GM12878 (cell line): ENCODE results near the gene POLR3F. TPM values are rescaled to one million over a fixed set of nuclear protein-coding genes. Genes with fewer than 3 reads are reported as not detected.

Experiments used
- ATAC-seq: fragments of 200-7000 bp; cut with Tn5 transposase; 3 replicates; pipeline ENCODE4 v1.9.1; 2020; ENCODE audit warnings: mild to moderate bottlenecking, moderate library complexity
- BruUV-seq: library from RNA; stranded (reverse); fragments of 400-500 nt; replicated peaks from 2 replicates; lab custom pipeline; 2021; lab: Mats Ljungman, UMichigan
- CTCF ChIA-PET: fragments of 300-600 bp; sonication (Branson Sonifier 250); formaldehyde crosslinking; extraction: SDS; loops from one replicate; lab custom pipeline; 2021; ENCODE audit warnings: inconsistent platforms; lab: Yijun Ruan, JAX
- POLR2A ChIA-PET: fragments of 350-600 bp; formaldehyde crosslinking; extraction: SDS; loops from one replicate; lab custom pipeline; 2021; ENCODE audit warnings: inconsistent platforms; lab: Charles Lee
- RAD21 ChIA-PET: fragments of 300-600 bp; sonication (Branson Sonifier 250); formaldehyde crosslinking; loops from one replicate; lab custom pipeline; 2023; ENCODE audit warnings: antibody characterized with exemption; ENCODE audit not compliant: unreplicated experiment; lab: Charles Lee
- SMC1A ChIA-PET: fragments of 300-600 bp; sonication (Branson Sonifier 250); formaldehyde crosslinking; loops from one replicate; lab custom pipeline; 2023; ENCODE audit not compliant: unreplicated experiment, uncharacterized antibody; lab: Charles Lee
- DNase-seq: peaks from one replicate; pipeline ENCODE4 v3.0.0-alpha.2; 2011; ENCODE audit warnings: low read depth, low spot score
- FAIRE-seq: peaks from 3 replicates; lab custom pipeline; 2011; peaks lifted over from hg19 to GRCh38; lab: Jason Lieb, UNC
- H2AFZ ChIP-seq: 2 replicates; pipeline ENCODE4 v1.6.0; 2011; ENCODE audit warnings: low read depth, low read length, control low read depth; ENCODE audit not compliant: control insufficient read depth
- H3K27ac ChIP-seq: 2 replicates; pipeline ENCODE4 v1.5.1; 2011; ENCODE audit warnings: control low read depth; ENCODE audit not compliant: control insufficient read depth, insufficient read depth
- H3K27me3 ChIP-seq, 2 experiments: replicated peaks in 1 of 2; 2 replicates each; pipeline versions ENCODE4 v1.6.0 to v1.6.1; 2011; ENCODE audit warnings: low read length in 1 of 2; ENCODE audit not compliant: control insufficient read depth in 2 of 2, insufficient read depth in 2 of 2
- H3K36me3 ChIP-seq, 2 experiments: 2 replicates each; pipeline ENCODE4 v1.5.1; 2011; ENCODE audit warnings: low read length in 1 of 2; ENCODE audit not compliant: control insufficient read depth in 2 of 2, insufficient read depth in 2 of 2
- H3K4me1 ChIP-seq: 2 replicates; pipeline ENCODE4 v1.6.1; 2011; ENCODE audit warnings: mild to moderate bottlenecking, low read length, moderate library complexity, mixed read lengths; ENCODE audit not compliant: control insufficient read depth, insufficient read depth
- H3K4me2 ChIP-seq: 2 replicates; pipeline ENCODE4 v1.6.0; 2011; ENCODE audit warnings: control low read depth; ENCODE audit not compliant: control insufficient read depth, insufficient read depth
- H3K4me3 ChIP-seq: fragments of 200-600 bp; sonication (generic); 2 replicates; pipeline ENCODE4 v1.5.1; 2016
- H3K79me2 ChIP-seq: 2 replicates; pipeline ENCODE4 v1.6.0; 2011; ENCODE audit warnings: low read length; ENCODE audit not compliant: control insufficient read depth, insufficient read depth
- H3K9ac ChIP-seq: 2 replicates; pipeline ENCODE4 v1.8.0; 2011; ENCODE audit warnings: low read length, control low read depth, mixed read lengths; ENCODE audit not compliant: control insufficient read depth, insufficient read depth
- H3K9me3 ChIP-seq: replicated peaks from 3 replicates; pipeline ENCODE4 v1.5.1; 2011; ENCODE audit warnings: mild to moderate bottlenecking, low read length; ENCODE audit not compliant: control insufficient read depth, insufficient read depth
- H4K20me1 ChIP-seq: 2 replicates; pipeline ENCODE4 v1.6.0; 2011; ENCODE audit not compliant: control insufficient read depth, insufficient read depth
- ATF7 ChIP-seq: fragments of 450-650 bp; IDR thresholded peaks from 2 replicates; pipeline ENCODE4 v1.6.1; 2016; ENCODE audit warnings: low read depth, mild to moderate bottlenecking
- EGR1 ChIP-seq, 2 experiments: IDR thresholded peaks; 1 replicate in 1 of 2; 2 replicates in 1 of 2; pipeline ENCODE4 v1.6.1; 2011 to 2012; ENCODE audit warnings: low read depth in 2 of 2, low read length in 2 of 2, borderline replicate concordance in 1 of 2, mild to moderate bottlenecking in 1 of 2, moderate library complexity in 1 of 2
- HDGF ChIP-seq: fragments of 450-650 bp; IDR thresholded peaks from 2 replicates; pipeline ENCODE4 v1.6.1; 2016; ENCODE audit warnings: antibody characterized with exemption
- MXI1 ChIP-seq: fragments of 150-350 bp; IDR thresholded peaks from 2 replicates; pipeline ENCODE4 v1.6.1; 2011; ENCODE audit warnings: low read depth, mild to moderate bottlenecking, inconsistent platforms, low read length, improper control_type of control experiment
- RAD51 ChIP-seq: fragments of 450-650 bp; IDR thresholded peaks from 2 replicates; pipeline ENCODE4 v1.6.1; 2016; ENCODE audit warnings: moderate library complexity, mild to moderate bottlenecking, inconsistent platforms
- SP1 ChIP-seq: IDR thresholded peaks from one replicate; pipeline ENCODE4 v1.6.1; 2011; ENCODE audit warnings: low read depth, low read length
- STAT3 ChIP-seq: IDR thresholded peaks from 2 replicates; pipeline ENCODE4 v1.6.1; 2011; ENCODE audit warnings: low read depth, low read length, improper control_type of control experiment
- TAF1 ChIP-seq: IDR thresholded peaks from 2 replicates; pipeline ENCODE4 v1.6.1; 2011; ENCODE audit warnings: mild to moderate bottlenecking, low read depth, low read length, borderline replicate concordance
- WGBS: methylation state at CpG from one replicate; pipeline ENCODE4 v1.1.6; 2016; ENCODE audit warnings: low lambda C conversion rate; ENCODE audit not compliant: insufficient replicate concordance, insufficient coverage; ENCODE audit errors: missing lambda C conversion rate; 5-methylcytosine and 5-hydroxymethylcytosine counted together
- in situ Hi-C: fragments of 300-500 bp; cut with MboI; formaldehyde crosslinking; loops from 9 replicates; pipeline ENCODE4 v1.14.3; 2018; ENCODE audit warnings: mixed read lengths
- intact Hi-C: fragments of 100-400 bp; cut with micrococcal nuclease; formaldehyde crosslinking; loops from one replicate; pipeline ENCODE4 v1.14.2; 2022; ENCODE audit not compliant: unreplicated experiment
- polyA plus RNA-seq, 11 experiments: library from polyadenylated mRNA; depleted of rRNA in 4 of 11; unstranded in 6 of 11; stranded (reverse) in 5 of 11; fragments of >200 nt; fragmentation: Nextera tagmentation in 4 of 11; fragmentation: Illumina TruSeq in 1 of 11; extraction: Ambion mirVana in 4 of 11; extraction: Trizol in 1 of 11; gene quantifications; 1 replicate in 1 of 11; 2 replicates in 10 of 11; pipeline versions ENCODE4 v1.2.1 to v1.2.3, GENCODE V29; 2011 to 2016; ENCODE audit warnings: inconsistent platforms in 2 of 11, missing spikeins in 2 of 11, low read depth in 1 of 11
- total RNA-seq, 4 experiments: library from RNA; depleted of rRNA in 3 of 4; stranded (reverse); fragments of >200 nt in 3 of 4; fragmentation: Illumina TruSeq in 1 of 4; extraction: Trizol in 1 of 4; gene quantifications; 2 replicates each; pipeline versions ENCODE4 v1.2.1 to v1.2.3, GENCODE V29; 2013 to 2021
- TF ChIP-seq, protein P1 (sequence below): fragments of 450-650 bp; IDR thresholded peaks from 2 replicates; pipeline ENCODE4 v1.6.1; 2017; ENCODE audit warnings: mild to moderate bottlenecking, moderate library complexity
- TF ChIP-seq, protein P2 (sequence below): fragments of 450-650 bp; formaldehyde crosslinking; IDR thresholded peaks from 2 replicates; pipeline ENCODE4 v1.5.0; 2022; ENCODE audit warnings: mild to moderate bottlenecking, missing genetic modification characterization
- TF ChIP-seq, protein P3 (sequence below): IDR thresholded peaks from 2 replicates; pipeline ENCODE4 v1.6.1; 2012; ENCODE audit warnings: mild to moderate bottlenecking, low read depth, low read length
- TF ChIP-seq, protein P4 (sequence below): fragments of 450-650 bp; IDR thresholded peaks from 2 replicates; pipeline ENCODE4 v1.6.1; 2017; ENCODE audit warnings: borderline replicate concordance

Gene POLR3F
- total and polyA plus RNA-seq, 10 of the 15 experiments (the other 5 are each of a cell fraction or from before 2014, with no cell fraction given) = 8.7 to 18.1 (median 12.6) TPM

DNA sequence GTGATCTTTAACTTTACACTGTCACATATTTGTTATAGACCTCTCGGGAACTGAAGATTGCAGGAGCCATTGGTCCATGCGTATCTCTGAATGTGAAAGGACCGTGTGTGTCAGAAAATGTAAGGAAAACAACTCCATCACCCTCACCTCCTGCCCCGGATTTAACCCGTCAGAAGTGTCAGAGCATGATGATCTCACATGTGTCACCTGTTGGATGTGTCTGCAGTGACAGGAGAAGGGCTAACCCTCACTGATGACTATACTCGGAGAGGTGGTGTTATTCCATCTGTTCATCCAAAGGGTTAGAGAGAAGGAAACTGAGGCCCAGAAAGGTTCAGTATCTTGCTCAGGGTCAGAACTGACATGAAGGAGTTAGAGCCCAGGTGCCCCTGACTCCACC, 65.4 kb downstream of the POLR3F start:
- CTCF ChIA-PET = no interaction called here
- TF ChIP-seq MXI1 = no peak
- TF ChIP-seq, protein P1, sequence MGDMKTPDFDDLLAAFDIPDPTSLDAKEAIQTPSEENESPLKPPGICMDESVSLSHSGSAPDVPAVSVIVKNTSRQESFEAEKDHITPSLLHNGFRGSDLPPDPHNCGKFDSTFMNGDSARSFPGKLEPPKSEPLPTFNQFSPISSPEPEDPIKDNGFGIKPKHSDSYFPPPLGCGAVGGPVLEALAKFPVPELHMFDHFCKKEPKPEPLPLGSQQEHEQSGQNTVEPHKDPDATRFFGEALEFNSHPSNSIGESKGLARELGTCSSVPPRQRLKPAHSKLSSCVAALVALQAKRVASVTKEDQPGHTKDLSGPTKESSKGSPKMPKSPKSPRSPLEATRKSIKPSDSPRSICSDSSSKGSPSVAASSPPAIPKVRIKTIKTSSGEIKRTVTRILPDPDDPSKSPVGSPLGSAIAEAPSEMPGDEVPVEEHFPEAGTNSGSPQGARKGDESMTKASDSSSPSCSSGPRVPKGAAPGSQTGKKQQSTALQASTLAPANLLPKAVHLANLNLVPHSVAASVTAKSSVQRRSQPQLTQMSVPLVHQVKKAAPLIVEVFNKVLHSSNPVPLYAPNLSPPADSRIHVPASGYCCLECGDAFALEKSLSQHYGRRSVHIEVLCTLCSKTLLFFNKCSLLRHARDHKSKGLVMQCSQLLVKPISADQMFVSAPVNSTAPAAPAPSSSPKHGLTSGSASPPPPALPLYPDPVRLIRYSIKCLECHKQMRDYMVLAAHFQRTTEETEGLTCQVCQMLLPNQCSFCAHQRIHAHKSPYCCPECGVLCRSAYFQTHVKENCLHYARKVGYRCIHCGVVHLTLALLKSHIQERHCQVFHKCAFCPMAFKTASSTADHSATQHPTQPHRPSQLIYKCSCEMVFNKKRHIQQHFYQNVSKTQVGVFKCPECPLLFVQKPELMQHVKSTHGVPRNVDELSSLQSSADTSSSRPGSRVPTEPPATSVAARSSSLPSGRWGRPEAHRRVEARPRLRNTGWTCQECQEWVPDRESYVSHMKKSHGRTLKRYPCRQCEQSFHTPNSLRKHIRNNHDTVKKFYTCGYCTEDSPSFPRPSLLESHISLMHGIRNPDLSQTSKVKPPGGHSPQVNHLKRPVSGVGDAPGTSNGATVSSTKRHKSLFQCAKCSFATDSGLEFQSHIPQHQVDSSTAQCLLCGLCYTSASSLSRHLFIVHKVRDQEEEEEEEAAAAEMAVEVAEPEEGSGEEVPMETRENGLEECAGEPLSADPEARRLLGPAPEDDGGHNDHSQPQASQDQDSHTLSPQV = no peak
- TF ChIP-seq, protein P2, sequence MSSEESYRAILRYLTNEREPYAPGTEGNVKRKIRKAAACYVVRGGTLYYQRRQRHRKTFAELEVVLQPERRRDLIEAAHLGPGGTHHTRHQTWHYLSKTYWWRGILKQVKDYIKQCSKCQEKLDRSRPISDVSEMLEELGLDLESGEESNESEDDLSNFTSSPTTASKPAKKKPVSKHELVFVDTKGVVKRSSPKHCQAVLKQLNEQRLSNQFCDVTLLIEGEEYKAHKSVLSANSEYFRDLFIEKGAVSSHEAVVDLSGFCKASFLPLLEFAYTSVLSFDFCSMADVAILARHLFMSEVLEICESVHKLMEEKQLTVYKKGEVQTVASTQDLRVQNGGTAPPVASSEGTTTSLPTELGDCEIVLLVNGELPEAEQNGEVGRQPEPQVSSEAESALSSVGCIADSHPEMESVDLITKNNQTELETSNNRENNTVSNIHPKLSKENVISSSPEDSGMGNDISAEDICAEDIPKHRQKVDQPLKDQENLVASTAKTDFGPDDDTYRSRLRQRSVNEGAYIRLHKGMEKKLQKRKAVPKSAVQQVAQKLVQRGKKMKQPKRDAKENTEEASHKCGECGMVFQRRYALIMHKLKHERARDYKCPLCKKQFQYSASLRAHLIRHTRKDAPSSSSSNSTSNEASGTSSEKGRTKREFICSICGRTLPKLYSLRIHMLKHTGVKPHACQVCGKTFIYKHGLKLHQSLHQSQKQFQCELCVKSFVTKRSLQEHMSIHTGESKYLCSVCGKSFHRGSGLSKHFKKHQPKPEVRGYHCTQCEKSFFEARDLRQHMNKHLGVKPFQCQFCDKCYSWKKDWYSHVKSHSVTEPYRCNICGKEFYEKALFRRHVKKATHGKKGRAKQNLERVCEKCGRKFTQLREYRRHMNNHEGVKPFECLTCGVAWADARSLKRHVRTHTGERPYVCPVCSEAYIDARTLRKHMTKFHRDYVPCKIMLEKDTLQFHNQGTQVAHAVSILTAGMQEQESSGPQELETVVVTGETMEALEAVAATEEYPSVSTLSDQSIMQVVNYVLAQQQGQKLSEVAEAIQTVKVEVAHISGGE (CRISPR knock-in tag) = no peak
- no peak for TF ChIP-seq TAF1
- no peak for TF ChIP-seq ATF7
- no peak for TF ChIP-seq SP1
- no peak for TF ChIP-seq RAD51
- TF ChIP-seq HDGF = no peak
- TF ChIP-seq, protein P3, sequence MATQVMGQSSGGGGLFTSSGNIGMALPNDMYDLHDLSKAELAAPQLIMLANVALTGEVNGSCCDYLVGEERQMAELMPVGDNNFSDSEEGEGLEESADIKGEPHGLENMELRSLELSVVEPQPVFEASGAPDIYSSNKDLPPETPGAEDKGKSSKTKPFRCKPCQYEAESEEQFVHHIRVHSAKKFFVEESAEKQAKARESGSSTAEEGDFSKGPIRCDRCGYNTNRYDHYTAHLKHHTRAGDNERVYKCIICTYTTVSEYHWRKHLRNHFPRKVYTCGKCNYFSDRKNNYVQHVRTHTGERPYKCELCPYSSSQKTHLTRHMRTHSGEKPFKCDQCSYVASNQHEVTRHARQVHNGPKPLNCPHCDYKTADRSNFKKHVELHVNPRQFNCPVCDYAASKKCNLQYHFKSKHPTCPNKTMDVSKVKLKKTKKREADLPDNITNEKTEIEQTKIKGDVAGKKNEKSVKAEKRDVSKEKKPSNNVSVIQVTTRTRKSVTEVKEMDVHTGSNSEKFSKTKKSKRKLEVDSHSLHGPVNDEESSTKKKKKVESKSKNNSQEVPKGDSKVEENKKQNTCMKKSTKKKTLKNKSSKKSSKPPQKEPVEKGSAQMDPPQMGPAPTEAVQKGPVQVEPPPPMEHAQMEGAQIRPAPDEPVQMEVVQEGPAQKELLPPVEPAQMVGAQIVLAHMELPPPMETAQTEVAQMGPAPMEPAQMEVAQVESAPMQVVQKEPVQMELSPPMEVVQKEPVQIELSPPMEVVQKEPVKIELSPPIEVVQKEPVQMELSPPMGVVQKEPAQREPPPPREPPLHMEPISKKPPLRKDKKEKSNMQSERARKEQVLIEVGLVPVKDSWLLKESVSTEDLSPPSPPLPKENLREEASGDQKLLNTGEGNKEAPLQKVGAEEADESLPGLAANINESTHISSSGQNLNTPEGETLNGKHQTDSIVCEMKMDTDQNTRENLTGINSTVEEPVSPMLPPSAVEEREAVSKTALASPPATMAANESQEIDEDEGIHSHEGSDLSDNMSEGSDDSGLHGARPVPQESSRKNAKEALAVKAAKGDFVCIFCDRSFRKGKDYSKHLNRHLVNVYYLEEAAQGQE = no peak
- no peak for TF ChIP-seq EGR1 (IDR thresholded peaks at IDR 0.05; ENCODE audit: borderline replicate concordance in 1 of 2, low read depth in 2 of 2, low read length in 2 of 2)
- TF ChIP-seq, protein P4, sequence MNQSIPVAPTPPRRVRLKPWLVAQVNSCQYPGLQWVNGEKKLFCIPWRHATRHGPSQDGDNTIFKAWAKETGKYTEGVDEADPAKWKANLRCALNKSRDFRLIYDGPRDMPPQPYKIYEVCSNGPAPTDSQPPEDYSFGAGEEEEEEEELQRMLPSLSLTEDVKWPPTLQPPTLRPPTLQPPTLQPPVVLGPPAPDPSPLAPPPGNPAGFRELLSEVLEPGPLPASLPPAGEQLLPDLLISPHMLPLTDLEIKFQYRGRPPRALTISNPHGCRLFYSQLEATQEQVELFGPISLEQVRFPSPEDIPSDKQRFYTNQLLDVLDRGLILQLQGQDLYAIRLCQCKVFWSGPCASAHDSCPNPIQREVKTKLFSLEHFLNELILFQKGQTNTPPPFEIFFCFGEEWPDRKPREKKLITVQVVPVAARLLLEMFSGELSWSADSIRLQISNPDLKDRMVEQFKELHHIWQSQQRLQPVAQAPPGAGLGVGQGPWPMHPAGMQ = no peak
- no peak for TF ChIP-seq STAT3

More for the DNA sequence above, 65.4 kb downstream of the POLR3F start:
- no peak overlapping the region for H3K4me3 ChIP-seq
- intact Hi-C loops (no loop called here), in situ Hi-C loops (no loop called here)
- no peak overlapping the region for H2AFZ ChIP-seq
- RAD21 ChIA-PET = no interaction called here
- H3K9me3 ChIP-seq = no peaks in the 10 kb centered on the region
- no TSS peak for BruUV-seq
- DNase-seq = no peak
- no peak overlapping the region for H3K9ac ChIP-seq
- H3K27ac ChIP-seq = no peak overlapping the region
- no peaks in the 10 kb centered on the region for H3K27me3 ChIP-seq
- POLR2A ChIA-PET = no interaction called here
- H4K20me1 ChIP-seq = no peaks in the 10 kb centered on the region
- H3K4me1 ChIP-seq = no peaks in the 10 kb centered on the region
- SMC1A ChIA-PET = no interaction called here
- 100% methylated on average over 6 of the region's 6 CpGs for WGBS
- peaks cover 15 to 38% of the 10 kb centered on the region in 2 experiments for H3K36me3 ChIP-seq
- H3K79me2 ChIP-seq = no peaks in the 10 kb centered on the region
- no peak for FAIRE-seq
- H3K4me2 ChIP-seq = no peak overlapping the region
- no peak for ATAC-seq
